Tibial nerve (tissue), 4 donors: ENCODE data around the gene TRIP6. TPM values are rescaled to one million over a fixed set of nuclear protein-coding genes. Genes with fewer than 3 reads are reported as not detected.
"Not testable (repeated sequence)": the region's sequence is repeated elsewhere in the genome, so short reads cannot be mapped to it uniquely, and the experiment has no call there.

Experiments used
- DNase-seq, 2 donors: peaks; one replicate each; pipeline ENCODE4 v3.0.0-alpha.2; 2019; ENCODE audit warnings: low spot score in 2 of 2
- H3K27ac ChIP-seq, 4 donors: fragments of 200-600 bp; sonication (generic) in 3 of 4; one replicate each; pipeline ENCODE4 v1.5.1; 2017 to 2019; ENCODE audit warnings: mild to moderate bottlenecking in 1 of 4
- H3K27me3 ChIP-seq, 2 donors: fragments of 200-600 bp; sonication (generic) in 1 of 2; one replicate each; pipeline versions ENCODE4 v1.5.1 to v1.6.0; 2017 to 2019
- H3K36me3 ChIP-seq, 3 donors: fragments of 200-600 bp; sonication (generic); one replicate each; pipeline ENCODE4 v1.5.1; 2018 to 2019
- H3K4me1 ChIP-seq, 4 donors: fragments of 200-600 bp; sonication (generic) in 3 of 4; one replicate each; pipeline ENCODE4 v1.5.1; 2017 to 2019
- H3K4me3 ChIP-seq, 4 donors: fragments of 200-600 bp; sonication (generic) in 3 of 4; one replicate each; pipeline ENCODE4 v1.5.1; 2017 to 2019; ENCODE audit warnings: mild to moderate bottlenecking in 1 of 4, moderate library complexity in 1 of 4
- H3K9me3 ChIP-seq, 4 donors: fragments of 200-600 bp; sonication (generic) in 3 of 4; one replicate each; pipeline ENCODE4 v1.5.1; 2017 to 2019
- CTCF ChIP-seq, 5 experiments: fragments of 200-600 bp in 3 of 5; fragments of 450-650 bp in 2 of 5; sonication (generic) in 3 of 5; IDR thresholded peaks; one replicate each; pipeline ENCODE4 v1.5.1; 2016 to 2019; ENCODE audit warnings: antibody characterized with exemption in 5 of 5, mild to moderate bottlenecking in 3 of 5, moderate library complexity in 2 of 5
- EP300 ChIP-seq, 2 donors: sonication (generic); formaldehyde crosslinking; IDR thresholded peaks; one replicate each; pipeline ENCODE4 v1.6.1; 2017; ENCODE audit warnings: antibody characterized with exemption in 2 of 2, mild to moderate bottlenecking in 1 of 2
- POLR2A ChIP-seq, 2 donors: fragments of 450-650 bp; IDR thresholded peaks; one replicate each; pipeline ENCODE4 v1.6.1; 2017; ENCODE audit warnings: antibody characterized with exemption in 2 of 2, mild to moderate bottlenecking in 2 of 2, moderate library complexity in 2 of 2
- WGBS, 2 donors: methylation state at CpG; one replicate each; pipeline ENCODE4 v1.1.5; 2018; 5-methylcytosine and 5-hydroxymethylcytosine counted together
- total RNA-seq, 4 donors: library from RNA; depleted of rRNA; stranded (reverse); fragments of >200 nt; gene quantifications; one replicate each; pipeline ENCODE4 v1.1.0, GENCODE V29; 2016

Gene TRIP6
- total RNA-seq, 4 donors from 2014 or later, result 63.9 to 119 (median 80.8) TPM

DNA sequence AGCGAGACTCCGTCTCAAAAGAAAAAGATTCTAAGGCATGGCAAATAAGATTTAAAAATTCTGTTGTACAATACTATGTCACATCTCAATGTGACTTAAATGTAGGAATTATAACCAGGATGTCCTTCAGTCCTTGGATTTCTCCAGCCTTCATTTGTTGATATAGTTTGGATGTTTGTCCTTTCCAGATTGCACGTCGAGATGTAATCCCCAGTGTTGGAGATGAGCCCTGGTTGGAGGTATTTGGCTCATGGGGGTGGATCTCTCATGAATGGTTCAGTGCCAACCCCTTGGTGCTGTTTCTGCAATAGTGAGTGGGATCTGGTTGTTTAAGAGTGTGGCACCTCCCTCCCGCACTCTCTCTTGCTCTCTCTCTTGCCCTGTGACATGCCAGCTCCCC is 41.3 kb downstream of the TRIP6 start:
- H3K9me3 ChIP-seq, result peaks cover 0 to 9% (median 0%) of the 10 kb centered on the region in 4 donors
- no peaks in the 10 kb centered on the region for H3K36me3 ChIP-seq
- TF ChIP-seq EP300 (IDR thresholded peaks at IDR 0.05) (no peak), CTCF (IDR thresholded peaks at IDR 0.05) (no peak), POLR2A (IDR thresholded peaks at IDR 0.05) (no peak)
- H3K4me1 ChIP-seq, result no peaks in the 10 kb centered on the region
- no peak overlapping the region for H3K27ac ChIP-seq
- WGBS, 2 donors, result 93 to 95% methylated on average over 5 of the region's 5 CpGs
- DNase-seq, result no peak
- H3K4me3 ChIP-seq, result no peak overlapping the region
- H3K27me3 ChIP-seq, result no peaks in the 10 kb centered on the region

DNA sequence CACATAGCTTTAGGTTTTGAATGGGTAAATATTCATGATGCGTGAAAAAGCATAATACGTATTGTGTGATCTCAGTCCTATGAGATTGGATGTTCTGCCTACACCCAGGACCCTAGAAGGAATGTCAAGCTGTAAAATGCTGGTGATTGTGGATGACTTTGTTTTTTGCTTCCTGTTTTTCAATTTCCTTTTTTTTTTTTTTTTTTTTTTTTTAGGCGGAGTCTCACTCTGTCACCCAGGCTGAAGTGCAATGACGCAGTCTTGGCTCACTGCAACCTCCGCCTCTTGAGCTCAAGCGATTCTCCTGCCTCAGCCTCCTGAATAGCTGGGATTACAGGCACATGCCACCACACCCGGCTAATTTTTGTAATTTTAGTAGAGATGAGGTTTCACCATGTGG is 43.3 kb downstream of the TRIP6 start:
- DNase-seq, H3K4me3 ChIP-seq, H3K27ac ChIP-seq, H3K27me3 ChIP-seq, H3K9me3 ChIP-seq, H3K36me3 ChIP-seq, H3K4me1 ChIP-seq: not testable (repeated sequence)
- WGBS, 2 donors, result 72 to 79% methylated on average over 7 of the region's 7 CpGs

DNA sequence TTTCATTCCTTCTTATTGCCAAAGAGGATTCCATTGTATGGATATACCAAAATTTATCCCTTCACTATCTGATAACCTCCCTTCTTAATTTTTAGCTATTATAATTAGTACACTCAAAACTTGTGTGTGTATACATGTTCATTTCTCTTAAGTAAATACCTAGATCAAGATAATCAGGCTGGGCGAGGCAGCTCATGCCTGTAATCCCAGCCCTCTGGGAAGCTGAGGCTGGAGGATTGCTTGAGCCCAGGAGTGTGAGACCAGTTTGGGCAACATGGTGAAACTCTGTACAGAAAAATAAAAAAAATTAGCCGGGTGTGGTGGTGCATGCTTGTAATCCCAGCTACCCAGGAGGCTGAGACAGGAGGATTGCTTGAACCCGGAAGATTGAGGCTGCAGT is 44.3 kb downstream of the TRIP6 start:
- Histone ChIP-seq H3K4me1 (peaks cover 0 to 6% (median 0%) of the 10 kb centered on the region in 4 donors), H3K27ac (no peak overlapping the region), H3K36me3 (no peaks in the 10 kb centered on the region), H3K27me3 (no peaks in the 10 kb centered on the region), H3K4me3 (no peak overlapping the region), H3K9me3 (peaks cover 0 to 3% (median 0%) of the 10 kb centered on the region in 4 donors)
- 83 to 90% methylated on average over 3 of the region's 3 CpGs for WGBS, 2 donors
- TF ChIP-seq EP300 (IDR thresholded peaks at IDR 0.05) (no peak), CTCF (IDR thresholded peaks at IDR 0.05) (no peak), POLR2A (IDR thresholded peaks at IDR 0.05) (no peak)
- no peak for DNase-seq

- 85 to 91% methylated on average over 15 of the region's 15 CpGs for WGBS, 2 donors
- no peak for DNase-seq
- peaks cover 0 to 5% of the 10 kb centered on the region in 2 donors for H3K27me3 ChIP-seq
- H3K4me3 ChIP-seq, result no peak overlapping the region
- H3K4me1 ChIP-seq, result peaks cover 0 to 9% (median 0%) of the 10 kb centered on the region in 4 donors
- no peak overlapping the region for H3K27ac ChIP-seq
- no peaks in the 10 kb centered on the region for H3K9me3 ChIP-seq
- TF ChIP-seq CTCF (IDR thresholded peaks at IDR 0.05) (no peak), EP300 (IDR thresholded peaks at IDR 0.05) (no peak), POLR2A (IDR thresholded peaks at IDR 0.05) (no peak)
- no peaks in the 10 kb centered on the region for H3K36me3 ChIP-seq
These were observed 47.2 kb downstream of the TRIP6 start for GRCh38 chr7:100914208-100914878.

GRCh38 chr7:100914879-100915447 is 47.8 kb downstream of the TRIP6 start:
- Histone ChIP-seq H3K27ac (no peak overlapping the region), H3K4me3 (no peak overlapping the region), H3K36me3 (no peaks in the 10 kb centered on the region), H3K27me3 (peaks cover 0 to 5% of the 10 kb centered on the region in 2 donors), H3K4me1 (peaks cover 0 to 9% (median 0%) of the 10 kb centered on the region in 4 donors), H3K9me3 (no peaks in the 10 kb centered on the region)
- 80 to 88% methylated on average over 8 of the region's 8 CpGs for WGBS, 2 donors
- DNase-seq, result no peak
- TF ChIP-seq EP300 (IDR thresholded peaks at IDR 0.05), result no peak
- no peak for TF ChIP-seq CTCF (IDR thresholded peaks at IDR 0.05)
- TF ChIP-seq POLR2A (IDR thresholded peaks at IDR 0.05), result no peak

GRCh38 chr7:100919335-100919734 is 52.1 kb downstream of the TRIP6 start:
- WGBS, 2 donors, result 79 to 82% methylated on average over 5 of the region's 5 CpGs
- not testable (repeated sequence) for H3K27me3 ChIP-seq, DNase-seq, H3K9me3 ChIP-seq, H3K27ac ChIP-seq, H3K4me1 ChIP-seq, H3K4me3 ChIP-seq, H3K36me3 ChIP-seq

DNA sequence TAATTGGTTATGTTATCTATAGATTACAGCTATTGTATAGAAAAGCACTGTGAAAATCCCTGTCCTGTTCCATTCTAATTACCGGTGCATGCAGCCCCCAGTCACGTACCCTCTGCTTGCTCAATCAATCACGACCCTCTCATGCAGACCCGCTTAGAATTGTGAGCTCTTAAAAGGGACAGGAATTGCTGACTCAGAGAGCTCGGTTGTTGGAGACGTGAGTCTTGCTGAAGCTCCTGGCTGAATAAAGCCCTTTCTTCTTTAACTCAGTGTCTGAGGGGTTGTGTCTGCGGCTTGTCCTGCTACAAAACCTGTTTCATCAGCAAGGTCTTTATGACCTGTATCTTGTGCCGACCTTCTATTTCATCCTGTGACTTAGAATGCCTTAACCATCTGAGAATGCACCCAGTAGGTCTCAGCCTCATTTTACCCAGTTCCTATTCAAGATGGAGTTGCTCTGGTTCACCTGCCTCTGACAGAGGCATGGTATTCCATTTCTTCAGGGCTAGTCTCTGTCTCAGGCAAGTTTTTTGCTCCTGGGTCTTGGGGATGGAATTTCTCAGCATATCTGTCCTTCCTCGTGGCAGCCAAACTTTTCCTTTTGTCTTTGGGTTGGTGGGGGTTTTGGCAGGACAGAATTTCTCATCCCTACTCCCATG is 52.7 kb downstream of the TRIP6 start:
- H3K9me3 ChIP-seq, H3K4me1 ChIP-seq, DNase-seq, H3K27me3 ChIP-seq, H3K27ac ChIP-seq, H3K36me3 ChIP-seq, H3K4me3 ChIP-seq: not testable (repeated sequence)
- WGBS, 2 donors, result 66 to 68% methylated on average over 9 of the region's 9 CpGs
